Dermis blood vessel endothelial cell (primary cell): ENCODE measurements around the gene PATL1. TPM values are rescaled to one million over a fixed set of nuclear protein-coding genes. Genes with fewer than 3 reads are reported as not detected.

Source experiments
- DNase-seq: peaks from one replicate; pipeline ENCODE4 v3.0.0; 2010
- total RNA-seq: library from RNA; depleted of rRNA; stranded (reverse); fragments of >200 nt; gene quantifications from 2 replicates; pipeline ENCODE4 v1.2.3, GENCODE V29; 2014

The PATL1 gene
- total RNA-seq, 1 donor from 2014 or later: 6.0 TPM

GRCh38 chr11:59614277-59615119 lies 54.3 kb downstream of the PATL1 start:
- DNase-seq: peak; percentile 21

- peak; percentile 16 for DNase-seq
Measured at GRCh38 chr11:59611570-59612565, 57.0 kb downstream of the PATL1 start.

GRCh38 chr11:59610289-59610688 lies 58.5 kb downstream of the PATL1 start:
- DNase-seq: no peak

GRCh38 chr11:59607703-59608454 lies 61.0 kb downstream of the PATL1 start:
- DNase-seq: no peak

GRCh38 chr11:59602432-59602831 lies 66.4 kb downstream of the PATL1 start:
- no peak for DNase-seq

GRCh38 chr11:59601788-59602187 lies 67.0 kb downstream of the PATL1 start:
- no peak for DNase-seq

- no peak for DNase-seq
Measured at GRCh38 chr11:59600636-59601035, 68.2 kb downstream of the PATL1 start.

GRCh38 chr11:59600234-59600633 lies 68.6 kb downstream of the PATL1 start:
- no peak for DNase-seq

- DNase-seq: no peak
Measured at GRCh38 chr11:59598961-59599360, 69.9 kb downstream of the PATL1 start.

Other genes starting within 250 kb of the PATL1 start
- not detected in 2 replicates for gene OR5A2, start 242.6 kb downstream of the PATL1 start, total RNA-seq
- gene OR5A1, start 232.6 kb downstream of the PATL1 start, total RNA-seq: under 0.01 TPM in 1 of 2 replicates, not detected in the other
- not detected in 2 replicates for gene OR4D6, start 212.1 kb downstream of the PATL1 start, total RNA-seq
- not detected in 2 replicates for gene OR4D10, start 195.7 kb downstream of the PATL1 start, total RNA-seq
- gene OR4D11, start 165.5 kb downstream of the PATL1 start, total RNA-seq: not detected in 2 replicates
- under 0.01 TPM in 1 of 2 replicates, not detected in the other for gene OR4D9, start 157.5 kb downstream of the PATL1 start, total RNA-seq
- gene OSBP, start 53.3 kb downstream of the PATL1 start, total RNA-seq: 41.5 and 68.4 TPM in 2 replicates
- gene OR10V1, start 44.8 kb upstream of the PATL1 start, total RNA-seq: not detected in 2 replicates
- gene STX3, start 86.3 kb upstream of the PATL1 start, total RNA-seq: 77.5 and 143 TPM in 2 replicates
- 35.9 and 44.5 TPM in 2 replicates for gene MRPL16, start 141.7 kb upstream of the PATL1 start, total RNA-seq
- not detected in 2 replicates for gene CBLIF, start 176.5 kb upstream of the PATL1 start, total RNA-seq
- 0.17 TPM in 1 of 2 replicates, not detected in the other for gene TCN1, start 197.4 kb upstream of the PATL1 start, total RNA-seq
- not detected in 2 replicates for gene OOSP3, start 209.7 kb upstream of the PATL1 start, total RNA-seq